GM21447 (cell line): ENCODE results near the gene CPPED1.

Experiments used
- ATAC-seq: cut with Tn5 transposase; IDR thresholded peaks from one replicate; pipeline ENCODE4 v1.9.1; 2021; ENCODE audit not compliant: unreplicated experiment

The CPPED1 gene

DNA sequence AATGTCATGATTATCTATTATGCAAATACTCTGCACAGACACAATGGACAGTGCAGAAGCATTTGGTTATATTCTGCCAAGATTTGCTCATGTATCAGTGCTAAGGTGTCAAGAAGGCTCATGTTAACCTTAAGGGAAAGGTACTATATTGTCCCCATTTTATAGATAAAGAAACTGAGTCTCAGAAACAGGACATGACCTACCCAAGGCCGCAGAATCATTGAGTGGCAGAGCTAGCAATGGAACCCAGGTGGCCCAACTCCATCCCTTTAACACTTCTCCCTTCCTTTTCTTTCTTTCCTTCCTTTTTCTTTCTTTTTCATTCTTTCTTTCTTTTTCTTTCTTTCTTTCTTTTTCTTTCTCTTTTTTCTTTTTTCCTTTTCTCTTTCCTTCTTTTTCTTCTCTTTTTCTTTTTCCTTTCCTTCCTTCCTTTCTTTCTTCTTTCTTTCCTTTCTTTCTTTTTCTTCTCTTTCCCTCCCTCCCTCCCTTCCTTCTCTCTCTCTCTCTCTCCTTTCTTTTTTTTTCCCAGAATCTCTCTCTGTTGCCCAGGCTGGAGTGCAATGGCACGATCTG lies 149.8 kb downstream of the CPPED1 start:
- ATAC-seq, result no peak

DNA sequence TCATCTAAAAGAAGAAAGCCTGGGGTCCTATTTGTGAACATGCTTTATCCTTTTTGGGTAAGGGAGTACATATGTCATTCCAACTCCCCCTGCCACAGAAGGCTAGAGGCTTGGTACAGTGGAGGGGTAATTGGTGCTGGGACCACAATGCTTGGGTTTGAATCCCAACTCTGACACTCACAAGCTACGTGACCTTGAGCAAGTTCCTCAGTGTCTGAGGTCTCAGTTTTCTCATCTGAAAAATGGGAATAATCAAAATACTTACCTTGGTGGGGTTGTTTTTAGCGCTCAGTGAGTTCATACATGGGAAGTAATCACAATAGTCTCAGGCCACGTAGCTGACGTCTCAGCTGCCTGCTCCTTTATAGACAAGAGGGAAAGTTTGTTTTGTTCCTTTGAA lies 150.8 kb downstream of the CPPED1 start:
- ATAC-seq, result no peak

DNA sequence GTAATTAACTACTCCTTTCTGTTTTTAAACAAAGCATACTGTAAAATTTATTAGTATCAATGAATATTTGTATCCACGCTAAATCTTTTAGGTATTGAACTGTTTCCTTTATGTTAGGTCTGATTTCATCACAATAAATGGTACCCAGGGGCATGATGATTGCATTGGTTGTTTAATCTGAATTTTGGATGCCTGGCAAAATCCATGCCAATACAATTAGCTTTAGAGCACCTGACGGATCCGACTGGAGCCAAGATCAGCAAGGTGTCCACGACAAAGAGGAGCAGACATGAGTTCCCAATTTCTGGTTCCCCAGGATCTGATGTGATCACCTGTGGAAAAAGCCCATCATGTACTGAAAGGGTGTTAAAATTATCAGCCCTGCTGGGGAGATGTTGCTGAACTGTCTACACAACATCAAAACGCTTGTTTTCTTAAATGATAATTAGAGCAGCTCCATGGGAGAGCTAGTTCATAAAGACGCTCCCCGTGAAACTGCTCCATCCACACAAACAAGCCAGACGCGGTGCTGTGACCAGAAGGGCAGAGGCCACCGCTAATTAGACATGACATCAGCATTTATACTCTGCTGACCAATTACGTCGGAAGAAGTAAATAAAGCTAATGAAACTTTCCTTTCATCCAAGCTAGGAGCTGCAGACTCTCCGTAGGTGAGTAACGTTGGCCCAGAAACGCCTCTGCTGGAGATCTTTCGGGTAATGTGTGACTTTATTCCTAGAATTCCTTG lies 151.7 kb downstream of the CPPED1 start:
- no peak for ATAC-seq

DNA sequence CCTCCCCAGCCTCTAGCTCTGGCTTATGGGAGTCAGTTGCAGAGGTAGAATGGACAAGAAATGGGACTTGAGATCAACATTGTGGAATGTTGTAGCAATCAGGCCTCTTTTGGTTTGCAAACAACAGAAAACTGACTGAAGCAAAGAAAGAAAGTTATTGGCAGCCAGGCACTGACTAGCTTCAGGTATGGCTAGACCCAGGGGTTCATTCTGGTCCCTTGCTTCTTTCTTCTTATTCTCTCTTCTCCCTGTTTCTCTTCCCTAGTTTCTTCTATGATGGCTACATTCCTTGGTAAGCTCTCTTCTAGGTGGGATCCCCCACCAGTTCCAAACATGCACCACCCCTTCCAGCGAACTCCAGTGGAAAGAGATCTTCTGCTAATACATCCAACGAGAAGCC lies 154.3 kb downstream of the CPPED1 start:
- ATAC-seq, result no peak

DNA sequence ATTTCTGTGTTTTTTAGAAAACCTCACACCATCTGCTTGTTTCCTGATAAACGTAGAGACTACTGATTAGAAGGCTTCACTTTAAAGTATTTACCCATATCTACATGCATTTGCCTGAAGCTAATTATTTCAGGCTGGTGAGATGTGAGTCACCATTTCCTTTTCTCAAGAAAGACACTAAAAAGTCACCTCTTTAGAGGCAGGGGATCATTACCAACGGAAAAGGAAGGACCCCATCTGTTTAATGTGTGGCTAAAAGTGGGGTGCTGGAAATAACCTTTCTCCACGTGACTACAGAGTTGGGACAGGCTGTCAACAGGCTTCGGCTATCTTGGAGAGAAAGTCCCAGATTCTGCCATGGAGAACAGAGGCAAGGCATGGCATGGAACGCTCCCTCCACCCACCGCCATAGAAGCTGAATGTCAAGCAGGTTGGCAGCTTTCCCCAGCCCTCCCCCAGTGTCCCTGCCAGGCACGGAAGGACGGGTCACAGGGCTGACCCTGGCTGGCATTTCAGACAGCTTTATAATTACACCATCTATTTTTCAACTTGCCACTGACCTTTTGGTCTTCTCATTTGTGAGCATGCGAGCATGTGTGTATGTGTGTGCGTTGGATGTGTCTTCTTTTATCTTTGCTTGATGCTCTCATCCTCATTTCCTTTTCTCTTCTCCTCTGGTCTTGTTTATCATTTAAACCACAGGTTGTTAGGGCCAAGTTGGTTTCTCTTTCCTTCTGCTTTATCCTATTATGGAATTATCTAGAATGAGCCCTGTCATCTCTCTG lies 157.0 kb downstream of the CPPED1 start:
- no peak for ATAC-seq

DNA sequence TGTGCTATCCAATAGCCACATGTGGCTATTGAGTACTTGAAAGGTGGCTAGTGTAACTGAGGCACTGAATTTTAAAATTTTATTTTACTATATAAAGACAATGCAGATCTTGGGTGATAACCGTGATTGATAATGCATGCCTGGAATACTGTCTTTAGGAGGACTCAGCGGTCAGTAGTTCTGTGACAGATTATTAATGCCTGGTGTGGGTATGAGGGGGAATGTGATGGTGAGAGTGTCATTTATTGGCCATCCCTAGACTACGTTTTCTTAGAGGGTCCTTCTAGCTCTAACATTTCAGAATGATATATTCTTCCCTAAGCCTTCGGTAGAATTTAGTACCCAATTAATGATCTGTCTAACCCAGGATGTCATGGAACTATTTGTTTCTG lies 157.6 kb downstream of the CPPED1 start:
- no peak for ATAC-seq

DNA sequence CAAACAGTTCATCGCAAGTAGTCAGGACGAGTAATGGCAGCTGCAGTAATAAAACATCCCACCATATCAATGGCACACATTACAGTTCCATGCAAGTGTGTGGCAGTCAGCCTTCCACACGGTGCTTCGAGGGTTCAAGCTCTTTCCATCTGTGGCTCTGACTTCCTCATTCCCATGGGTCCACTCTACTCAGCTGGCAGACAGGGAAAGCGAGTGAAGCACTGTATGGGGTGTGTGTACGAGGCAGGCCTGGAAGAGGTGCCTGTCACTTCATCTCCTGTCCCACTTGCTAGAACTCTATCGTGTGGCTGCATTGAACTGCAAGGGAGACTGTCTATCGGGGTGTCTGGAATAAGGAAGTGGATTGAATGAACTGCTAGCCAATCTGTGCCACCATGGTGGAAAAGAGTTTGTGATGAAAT lies 160.6 kb downstream of the CPPED1 start:
- ATAC-seq, result no peak

DNA sequence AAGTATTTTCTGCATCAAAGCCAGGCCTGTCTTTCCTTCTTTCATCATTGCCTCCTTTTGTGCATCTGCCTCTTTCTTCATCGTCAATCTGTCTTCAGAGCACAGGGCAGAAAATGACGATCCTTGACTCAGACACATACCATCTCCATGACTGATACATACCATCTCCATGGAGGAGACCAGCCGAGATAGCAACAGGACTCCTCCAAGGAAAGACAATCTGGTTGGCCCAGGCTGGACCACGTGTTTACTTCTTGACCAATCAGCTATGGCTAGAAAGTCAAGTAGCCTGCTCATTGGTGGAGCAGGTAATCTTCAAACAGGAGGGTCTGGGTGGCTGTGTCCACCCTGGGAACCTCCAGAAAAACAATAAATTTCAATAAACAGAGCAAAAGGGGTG lies 164.6 kb downstream of the CPPED1 start:
- no peak for ATAC-seq

DNA sequence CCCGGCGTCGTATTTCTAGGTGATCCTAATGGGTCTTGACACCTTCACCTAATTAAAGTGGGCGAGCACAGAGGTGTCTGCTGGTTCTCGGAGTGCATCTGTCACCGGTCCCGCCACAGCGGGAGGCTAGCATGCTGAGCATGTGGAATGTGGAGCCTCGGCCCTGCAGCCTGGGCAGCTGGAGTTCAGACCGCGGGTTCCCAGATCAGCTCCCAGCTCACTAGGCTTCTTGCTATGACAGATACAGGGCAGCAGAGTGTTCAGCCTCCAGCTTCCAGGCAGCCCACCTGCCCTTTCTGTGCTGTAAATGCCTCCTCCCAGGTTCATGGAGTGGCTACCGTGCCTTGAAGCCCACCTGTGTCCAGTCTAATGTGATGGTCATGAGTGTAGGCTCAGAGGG lies 166.7 kb downstream of the CPPED1 start:
- ATAC-seq, result no peak

DNA sequence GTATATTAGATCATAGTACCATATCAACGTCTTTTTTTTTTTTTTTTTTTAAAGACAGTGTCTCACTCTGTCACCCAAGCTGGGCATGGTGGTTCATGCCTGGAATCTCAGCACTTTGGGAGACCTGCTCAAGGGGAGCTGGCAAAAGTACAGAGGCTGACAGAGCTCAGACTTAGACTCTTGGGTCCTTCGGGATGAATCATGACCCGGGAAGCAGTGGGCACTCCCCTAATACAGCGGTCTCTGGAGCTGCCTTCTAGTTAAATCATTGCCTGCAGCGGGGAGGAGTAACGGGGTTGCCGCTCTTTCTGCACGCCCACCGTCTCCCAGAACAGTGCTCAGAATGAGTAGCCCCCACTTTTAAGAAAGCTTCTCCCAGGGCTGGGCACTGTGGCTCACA lies 174.4 kb downstream of the CPPED1 start:
- ATAC-seq, result no peak

DNA sequence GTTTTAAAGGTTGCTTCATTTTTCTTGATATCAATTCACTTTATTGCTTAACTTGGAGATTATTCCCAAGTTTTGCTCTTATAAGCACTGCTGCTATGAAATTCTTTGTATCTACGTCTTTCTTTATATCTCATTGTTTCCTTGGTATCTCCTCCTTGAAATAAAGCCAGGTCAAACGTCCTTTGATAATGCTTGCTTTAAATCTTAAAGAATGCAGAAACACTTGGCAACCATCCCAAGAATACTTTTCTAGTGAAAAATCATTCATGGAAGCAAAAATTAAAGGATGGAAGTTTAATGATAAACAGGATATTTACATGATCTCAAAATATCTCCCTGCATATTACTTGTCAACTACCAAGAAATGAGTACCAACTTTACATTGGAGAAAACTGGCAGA lies 175.2 kb downstream of the CPPED1 start:
- no peak for ATAC-seq

DNA sequence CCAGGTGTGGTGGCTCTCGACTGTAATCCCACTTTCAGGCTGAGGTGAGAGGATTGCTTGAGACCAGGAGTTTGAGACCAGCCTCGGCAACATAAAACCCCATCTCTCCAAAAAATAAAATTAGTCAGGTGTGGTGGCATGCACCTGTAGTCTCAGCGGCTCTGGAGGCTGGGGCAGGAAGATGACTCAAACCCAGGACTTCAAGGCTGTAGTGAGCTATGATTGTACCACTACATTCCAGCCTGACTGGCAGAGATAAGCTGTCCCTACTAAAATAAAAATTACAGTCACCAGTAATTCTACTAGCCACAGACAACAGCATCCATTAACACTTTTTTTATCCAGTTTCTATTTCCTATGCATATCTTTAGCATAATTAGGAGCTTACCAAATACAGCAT lies 176.3 kb downstream of the CPPED1 start:
- no peak for ATAC-seq

DNA sequence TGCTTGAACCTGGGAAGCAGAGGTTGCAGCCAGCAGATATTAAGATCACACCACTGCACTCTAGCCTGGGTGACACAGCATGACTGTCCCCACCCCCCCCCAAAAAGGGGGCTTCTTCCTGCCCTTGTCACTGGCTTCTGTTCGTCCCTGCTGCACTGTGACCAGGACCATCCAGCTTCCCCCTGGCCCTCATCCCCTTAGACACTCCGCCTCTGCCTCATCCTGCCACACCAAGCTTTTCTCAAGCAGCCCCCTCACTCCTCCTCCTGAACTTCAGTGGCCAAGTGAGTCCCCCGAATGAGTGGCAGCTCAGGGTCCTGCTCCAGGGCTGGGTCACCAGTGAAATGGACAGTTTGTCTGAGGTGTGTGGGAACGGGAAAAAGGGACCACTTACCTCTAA lies 177.3 kb downstream of the CPPED1 start:
- no peak for ATAC-seq

DNA sequence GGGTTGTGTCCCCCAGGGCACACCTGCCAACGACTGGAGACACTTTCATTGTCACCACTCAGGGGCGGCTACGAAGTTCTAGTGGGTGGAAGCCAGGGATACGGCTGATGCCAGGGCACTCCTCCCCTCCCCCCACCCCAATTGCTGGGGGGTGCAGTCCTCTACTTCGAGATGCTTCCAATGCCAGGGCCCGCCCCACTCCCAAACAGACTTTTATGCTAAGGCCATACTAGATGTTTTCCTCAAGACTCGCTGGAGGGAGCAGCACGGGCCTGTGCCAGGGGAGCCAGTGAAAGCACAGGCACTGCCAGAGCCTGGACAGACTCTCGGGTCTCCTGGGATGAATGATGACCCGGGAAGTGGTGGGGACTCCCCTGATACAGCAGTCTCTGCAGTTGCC lies 178.0 kb downstream of the CPPED1 start:
- ATAC-seq, result no peak

DNA sequence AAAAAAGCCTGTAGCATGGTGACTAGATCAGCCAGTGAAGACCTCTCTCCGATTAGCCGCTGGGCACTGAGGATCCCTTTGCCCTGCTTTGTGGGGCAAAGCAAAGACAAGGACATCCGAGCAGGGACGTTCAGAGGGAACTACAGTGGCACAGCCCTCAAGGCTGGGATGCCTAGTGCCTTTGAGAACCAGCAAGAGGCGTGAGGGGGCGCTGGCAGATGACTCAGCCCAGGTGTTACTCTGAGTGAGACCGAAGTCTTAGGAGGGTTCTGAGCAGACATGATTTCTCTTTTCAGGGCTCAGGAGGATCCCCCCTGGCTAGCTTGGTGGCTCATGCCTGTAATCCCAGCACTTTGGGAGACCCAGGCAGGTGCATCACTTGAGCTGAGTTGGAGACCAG lies 178.6 kb downstream of the CPPED1 start:
- ATAC-seq, result no peak

DNA sequence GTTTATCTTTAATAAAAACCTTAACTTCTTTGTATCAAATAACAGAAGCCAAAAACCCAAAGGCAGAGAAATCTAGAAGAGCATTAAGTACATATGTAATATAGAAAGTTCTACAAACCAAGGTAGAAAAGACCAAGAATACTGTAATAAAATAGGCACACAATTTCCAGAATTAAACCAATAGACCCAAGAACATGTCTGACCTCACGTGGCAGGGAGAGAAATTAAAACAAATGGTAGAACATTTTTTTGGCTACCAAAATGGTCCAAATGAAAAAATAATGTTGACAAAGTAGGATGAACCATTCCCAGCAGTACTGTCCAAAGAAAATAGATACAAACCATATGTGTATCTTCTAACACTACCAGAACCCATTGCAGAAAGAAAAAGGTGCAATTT lies 183.5 kb downstream of the CPPED1 start:
- ATAC-seq, result no peak

DNA sequence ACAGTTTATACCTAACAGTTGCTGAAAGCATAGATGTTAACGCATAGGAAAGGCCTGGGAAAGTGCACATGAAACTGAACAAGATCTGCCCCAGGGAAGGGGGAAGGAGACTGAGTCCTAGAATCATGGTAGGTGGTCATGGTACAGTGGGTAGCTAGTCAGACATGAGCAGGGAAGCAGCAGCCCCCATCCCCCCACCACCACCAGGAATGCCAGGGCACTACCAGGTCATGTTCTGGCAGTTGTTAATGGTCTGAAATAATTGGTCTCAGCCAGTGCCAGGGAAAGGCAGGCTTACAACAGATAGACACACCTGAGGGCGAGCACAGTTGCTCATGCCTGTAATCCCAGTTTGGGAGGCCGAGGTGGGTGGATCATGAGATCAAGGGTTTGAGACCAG lies 185.2 kb downstream of the CPPED1 start:
- no peak for ATAC-seq

DNA sequence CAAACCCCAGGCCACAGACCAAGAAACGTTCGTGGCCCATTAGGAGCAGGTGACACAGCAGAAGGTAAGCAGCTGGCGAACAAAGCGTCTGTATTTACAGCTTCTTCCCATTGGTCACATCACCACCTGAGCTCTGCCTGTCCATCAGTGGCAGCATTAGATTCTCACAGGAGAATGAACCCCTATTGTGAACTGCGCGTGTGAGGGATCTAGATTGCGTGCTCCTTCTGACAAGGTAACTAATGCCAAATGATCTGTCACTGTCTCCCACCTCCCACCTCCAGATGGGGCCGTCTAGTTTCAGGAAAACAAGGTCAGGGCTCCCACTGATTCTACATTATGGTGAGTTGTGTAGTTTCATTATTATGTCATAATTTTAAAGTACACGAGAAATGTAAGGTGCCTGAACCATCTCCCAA lies 186.3 kb downstream of the CPPED1 start:
- no peak for ATAC-seq

DNA sequence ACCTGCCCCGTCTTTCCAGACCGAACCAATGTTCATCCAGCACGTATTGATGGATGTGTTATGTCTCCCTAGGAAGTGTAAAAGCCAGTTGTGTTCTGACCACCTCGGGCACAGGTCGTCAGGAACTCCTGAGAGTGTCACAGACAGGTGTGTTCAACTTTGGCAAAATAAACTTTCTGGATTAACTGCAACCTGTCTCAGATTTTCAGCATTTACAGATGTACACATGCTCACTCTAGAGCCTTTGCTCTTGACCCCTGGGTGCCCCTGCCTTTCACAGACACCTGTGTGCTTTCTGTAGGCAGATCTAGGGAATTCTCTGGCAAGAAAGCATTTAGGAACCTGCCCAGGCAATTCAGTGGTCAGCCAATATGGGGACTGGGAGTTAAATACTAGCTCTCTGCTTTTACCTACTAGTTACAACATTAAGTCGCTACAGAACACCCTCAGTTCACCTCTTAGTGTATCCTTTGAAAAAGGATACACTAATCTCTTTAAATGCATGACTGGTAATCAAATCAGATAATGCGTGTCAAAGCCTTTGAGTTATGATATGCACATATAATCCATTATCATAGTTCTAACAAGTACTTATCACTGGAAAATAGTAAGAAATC lies 188.9 kb downstream of the CPPED1 start:
- ATAC-seq, result no peak

DNA sequence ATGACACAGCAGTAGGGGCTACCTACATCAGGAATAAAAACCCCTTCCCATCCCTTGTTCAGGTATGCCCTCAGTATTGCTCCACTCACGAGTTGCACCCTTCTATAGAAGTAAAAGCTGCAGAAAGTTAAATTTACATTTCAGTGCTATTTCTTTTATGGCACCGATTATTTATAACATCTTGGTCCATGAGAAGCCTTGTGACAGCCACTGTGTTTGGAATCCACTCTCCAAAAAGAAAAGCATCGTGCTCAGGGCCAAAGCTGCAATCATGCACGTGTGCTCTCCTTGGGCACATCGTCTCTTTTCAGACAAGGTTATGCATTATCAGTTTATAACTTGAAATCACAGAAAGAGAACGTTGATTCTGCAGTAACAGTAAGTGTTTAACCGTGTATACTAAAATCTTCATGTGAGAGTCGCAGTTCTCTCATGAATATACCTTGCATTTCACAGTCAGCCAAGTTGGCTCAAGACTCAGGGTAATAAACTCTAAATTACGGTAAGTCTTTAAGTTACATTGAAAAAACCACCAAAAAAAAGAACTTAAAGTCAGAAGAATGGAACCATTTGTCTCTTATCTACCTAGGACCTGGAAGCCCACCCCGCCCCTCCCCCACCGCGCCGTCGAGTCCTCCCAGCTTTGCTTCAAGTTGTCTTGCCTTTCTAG lies 189.6 kb downstream of the CPPED1 start:
- ATAC-seq, result no peak
